GM12878 (cell line): ENCODE data around the gene SMC5.

Experiments
- CHD1 ChIP-seq: IDR thresholded peaks from 2 replicates; pipeline ENCODE4 v1.6.1; 2012; ENCODE audit warnings: low read depth, low read length, improper control_type of control experiment
- POLR2AphosphoS5 ChIP-seq: IDR thresholded peaks from 2 replicates; pipeline ENCODE4 v1.6.1; 2011; ENCODE audit warnings: mild to moderate bottlenecking, low read length, inconsistent platforms
- TF ChIP-seq, protein P1 (sequence below): IDR thresholded peaks from 2 replicates; pipeline ENCODE4 v1.6.1; 2011; ENCODE audit warnings: low read depth, mild to moderate bottlenecking, low read length, moderate library complexity, borderline replicate concordance; ENCODE audit errors: extremely low read depth
- TF ChIP-seq, protein P2 (sequence below): IDR thresholded peaks from 2 replicates; pipeline ENCODE4 v1.6.1; 2011; ENCODE audit warnings: low read depth, low read length, improper control_type of control experiment, borderline replicate concordance
- TF ChIP-seq, protein P3 (sequence below), 3 experiments: IDR thresholded peaks in 2 of 3; conservative IDR thresholded peaks in 1 of 3; 2 replicates each; pipeline ENCODE4 v1.5.1; 2011; ENCODE audit warnings: low read depth in 3 of 3, low read length in 3 of 3, mild to moderate bottlenecking in 3 of 3, control low read depth in 2 of 3, moderate library complexity in 2 of 3, inconsistent platforms in 1 of 3, mixed read lengths in 1 of 3; ENCODE audit not compliant: control insufficient read depth in 2 of 3, insufficient read depth in 1 of 3; ENCODE audit errors: extremely low read depth in 1 of 3
- TF ChIP-seq, protein P4 (sequence below): IDR thresholded peaks from 2 replicates; pipeline ENCODE4 v1.6.1; 2012; ENCODE audit warnings: low read depth, low read length, improper control_type of control experiment

DNA sequence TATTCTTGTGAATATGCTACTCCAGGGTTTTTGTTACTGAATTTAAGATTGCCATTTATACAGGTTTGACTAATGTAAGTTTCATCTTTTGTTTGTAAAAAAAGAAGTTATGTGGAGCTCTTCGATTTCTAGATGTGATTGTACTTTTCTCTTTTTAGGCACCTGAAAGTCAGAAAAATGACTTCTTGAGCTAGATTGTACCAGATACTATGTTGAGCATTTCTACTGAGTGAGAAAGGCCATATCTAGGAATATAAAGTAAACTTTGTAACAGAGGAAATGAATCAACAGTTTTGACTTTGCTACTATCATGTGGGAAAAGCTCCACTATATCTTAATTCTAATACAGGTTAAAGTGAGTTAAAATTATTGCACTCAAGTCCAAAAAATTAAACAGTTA is 25.1 kb downstream of the SMC5 start:
- TF ChIP-seq, protein P1, sequence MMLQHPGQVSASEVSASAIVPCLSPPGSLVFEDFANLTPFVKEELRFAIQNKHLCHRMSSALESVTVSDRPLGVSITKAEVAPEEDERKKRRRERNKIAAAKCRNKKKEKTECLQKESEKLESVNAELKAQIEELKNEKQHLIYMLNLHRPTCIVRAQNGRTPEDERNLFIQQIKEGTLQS: no peak
- TF ChIP-seq POLR2AphosphoS5 (no peak), CHD1 (no peak)
- TF ChIP-seq, protein P2, sequence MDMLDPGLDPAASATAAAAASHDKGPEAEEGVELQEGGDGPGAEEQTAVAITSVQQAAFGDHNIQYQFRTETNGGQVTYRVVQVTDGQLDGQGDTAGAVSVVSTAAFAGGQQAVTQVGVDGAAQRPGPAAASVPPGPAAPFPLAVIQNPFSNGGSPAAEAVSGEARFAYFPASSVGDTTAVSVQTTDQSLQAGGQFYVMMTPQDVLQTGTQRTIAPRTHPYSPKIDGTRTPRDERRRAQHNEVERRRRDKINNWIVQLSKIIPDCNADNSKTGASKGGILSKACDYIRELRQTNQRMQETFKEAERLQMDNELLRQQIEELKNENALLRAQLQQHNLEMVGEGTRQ: no peak
- TF ChIP-seq, protein P3, sequence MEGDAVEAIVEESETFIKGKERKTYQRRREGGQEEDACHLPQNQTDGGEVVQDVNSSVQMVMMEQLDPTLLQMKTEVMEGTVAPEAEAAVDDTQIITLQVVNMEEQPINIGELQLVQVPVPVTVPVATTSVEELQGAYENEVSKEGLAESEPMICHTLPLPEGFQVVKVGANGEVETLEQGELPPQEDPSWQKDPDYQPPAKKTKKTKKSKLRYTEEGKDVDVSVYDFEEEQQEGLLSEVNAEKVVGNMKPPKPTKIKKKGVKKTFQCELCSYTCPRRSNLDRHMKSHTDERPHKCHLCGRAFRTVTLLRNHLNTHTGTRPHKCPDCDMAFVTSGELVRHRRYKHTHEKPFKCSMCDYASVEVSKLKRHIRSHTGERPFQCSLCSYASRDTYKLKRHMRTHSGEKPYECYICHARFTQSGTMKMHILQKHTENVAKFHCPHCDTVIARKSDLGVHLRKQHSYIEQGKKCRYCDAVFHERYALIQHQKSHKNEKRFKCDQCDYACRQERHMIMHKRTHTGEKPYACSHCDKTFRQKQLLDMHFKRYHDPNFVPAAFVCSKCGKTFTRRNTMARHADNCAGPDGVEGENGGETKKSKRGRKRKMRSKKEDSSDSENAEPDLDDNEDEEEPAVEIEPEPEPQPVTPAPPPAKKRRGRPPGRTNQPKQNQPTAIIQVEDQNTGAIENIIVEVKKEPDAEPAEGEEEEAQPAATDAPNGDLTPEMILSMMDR (IDR thresholded peaks at IDR 0.05 in 2 of 3, conservative IDR thresholded peaks at IDR 0.05 in 1 of 3; ENCODE audit: control insufficient read depth in 2 of 3, extremely low read depth in 1 of 3, insufficient read depth in 1 of 3, low read depth in 3 of 3, low read length in 3 of 3): no peak
- TF ChIP-seq, protein P4, sequence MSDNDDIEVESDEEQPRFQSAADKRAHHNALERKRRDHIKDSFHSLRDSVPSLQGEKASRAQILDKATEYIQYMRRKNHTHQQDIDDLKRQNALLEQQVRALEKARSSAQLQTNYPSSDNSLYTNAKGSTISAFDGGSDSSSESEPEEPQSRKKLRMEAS: no peak
